CD4-positive, alpha-beta T cell treated with Interleukin-2 at 100 ng/mL for 4 hours (primary cell): ENCODE data around the gene TXLNG.

ENCODE experiments used
- DNase-seq: peaks from one replicate; pipeline ENCODE4 v3.0.0-alpha.2; 2020; ENCODE audit warnings: low spot score

TXLNG gene

GRCh38 chrX:16785247-16786138 lies 773 bp upstream of the TXLNG start:
- peak; percentile 0 for DNase-seq

DNA sequence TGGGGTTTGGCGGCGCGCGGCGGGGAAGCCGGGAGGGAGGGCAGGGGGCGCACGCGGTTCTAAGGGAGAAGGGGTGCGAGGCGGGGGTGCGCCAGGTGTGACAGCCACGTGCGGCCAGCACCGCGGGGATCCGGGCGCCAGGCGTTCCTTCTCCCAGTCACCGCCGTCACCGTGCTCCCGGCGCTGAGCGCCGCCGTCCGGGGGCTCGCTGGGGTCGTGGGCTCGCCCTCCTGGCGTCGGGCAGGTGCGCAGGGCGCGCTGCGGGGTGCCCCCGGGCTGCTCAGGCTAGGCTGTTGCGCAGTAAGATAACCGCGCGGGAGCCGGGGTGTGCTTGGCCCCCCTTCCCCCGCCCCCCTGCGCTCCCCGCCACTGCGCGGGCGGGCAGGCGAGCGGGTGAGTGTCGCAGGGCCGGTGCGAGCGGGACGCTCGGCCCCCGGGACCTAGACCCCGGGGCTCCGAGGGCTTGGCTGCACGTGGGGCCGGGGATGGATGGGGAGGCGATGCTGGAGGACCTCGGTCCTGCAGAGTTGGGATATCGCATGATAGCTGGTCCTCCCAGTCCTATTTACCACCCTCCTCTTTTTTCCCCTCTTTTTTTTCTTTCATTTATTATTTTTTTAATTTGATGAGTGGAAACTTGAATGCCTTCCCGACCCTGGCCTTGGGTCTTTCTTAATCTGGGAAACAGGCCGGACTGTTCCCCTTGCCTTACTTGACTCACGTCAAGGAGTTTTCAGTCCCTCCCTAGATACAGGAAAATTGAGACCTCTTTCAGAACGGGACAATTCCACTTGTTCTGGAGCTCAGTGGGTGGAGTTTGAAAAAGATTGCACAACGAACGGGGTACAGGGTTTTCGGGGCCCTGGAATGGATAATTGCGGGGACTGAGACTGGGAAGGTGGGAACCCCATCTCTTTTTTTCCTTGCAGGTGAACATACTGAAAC lies 797 bp downstream of the TXLNG start:
- DNase-seq = peak; percentile 14

DNA sequence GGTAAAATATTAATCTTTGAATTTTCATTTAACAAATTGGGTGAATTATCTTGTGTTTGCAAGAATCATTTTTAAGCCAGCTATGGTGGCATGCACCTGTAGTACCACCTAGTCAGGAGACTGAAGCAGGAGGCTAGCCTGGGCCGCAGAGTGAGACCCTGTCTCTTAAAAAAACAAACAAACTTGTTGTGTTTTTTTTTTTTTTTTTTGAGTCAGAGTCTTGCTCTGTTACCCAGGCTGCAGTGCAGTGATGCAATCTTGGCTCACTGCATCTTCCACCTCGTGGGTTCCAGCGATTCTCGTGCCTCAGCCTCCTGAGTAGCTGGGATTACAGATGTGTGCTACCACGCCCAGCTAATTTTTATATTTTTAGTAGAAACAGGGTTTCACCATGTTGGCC lies 2.2 kb downstream of the TXLNG start:
- no peak for DNase-seq

- DNase-seq = no peak
Measured at GRCh38 chrX:16796298-16796697, 10.0 kb downstream of the TXLNG start.

- no peak for DNase-seq
Measured at GRCh38 chrX:16797358-16797757, 11.1 kb downstream of the TXLNG start.

- DNase-seq = no peak
Measured at GRCh38 chrX:16797841-16798240, 11.6 kb downstream of the TXLNG start.

- no peak for DNase-seq
Measured at GRCh38 chrX:16804923-16805464, 18.7 kb downstream of the TXLNG start.

DNA sequence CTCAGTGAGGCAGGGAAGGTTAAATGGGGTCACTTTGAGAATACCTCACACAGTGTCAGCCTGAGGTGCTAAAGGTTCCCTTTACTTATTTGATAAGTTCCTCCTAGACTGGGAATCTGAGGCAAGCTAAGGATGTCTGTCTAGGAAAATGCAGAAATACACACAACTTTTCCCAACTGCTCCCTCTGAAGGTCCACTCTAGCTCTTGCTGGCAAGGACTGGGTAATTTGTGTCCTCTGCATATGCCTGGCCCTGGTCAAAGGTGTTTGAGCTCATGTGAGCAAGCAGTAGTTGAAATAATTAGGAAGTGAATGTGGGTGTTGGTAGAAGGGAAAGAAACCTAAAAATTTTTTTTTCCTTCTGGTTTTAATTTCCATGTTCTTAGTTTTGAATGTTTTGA lies 21.3 kb downstream of the TXLNG start:
- no peak for DNase-seq

- DNase-seq = no peak
Measured at GRCh38 chrX:16807976-16808542, 21.8 kb downstream of the TXLNG start.

DNA sequence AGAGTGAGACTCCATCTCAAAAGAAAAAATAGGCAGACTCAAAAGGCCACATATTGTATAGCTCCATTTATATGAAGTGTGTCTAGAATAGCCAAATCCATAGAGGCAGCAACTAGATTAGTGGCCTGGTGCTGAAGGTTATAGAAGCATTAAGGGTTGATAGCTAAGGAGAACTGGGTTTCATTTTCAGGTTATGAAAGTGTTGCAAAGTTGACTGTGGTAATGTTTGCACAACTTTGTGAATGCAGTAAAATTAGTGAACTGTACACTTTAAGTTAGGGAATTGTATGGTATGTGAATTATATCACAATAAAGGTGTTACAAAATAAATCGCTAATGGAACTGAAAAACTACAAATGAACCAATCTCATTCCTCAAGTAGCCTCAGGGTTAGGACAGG lies 28.3 kb downstream of the TXLNG start:
- no peak for DNase-seq

- DNase-seq = no peak
Measured at GRCh38 chrX:16819634-16820033, 33.4 kb downstream of the TXLNG start.

- DNase-seq = no peak
Measured at GRCh38 chrX:16822723-16823122, 36.5 kb downstream of the TXLNG start.

DNA sequence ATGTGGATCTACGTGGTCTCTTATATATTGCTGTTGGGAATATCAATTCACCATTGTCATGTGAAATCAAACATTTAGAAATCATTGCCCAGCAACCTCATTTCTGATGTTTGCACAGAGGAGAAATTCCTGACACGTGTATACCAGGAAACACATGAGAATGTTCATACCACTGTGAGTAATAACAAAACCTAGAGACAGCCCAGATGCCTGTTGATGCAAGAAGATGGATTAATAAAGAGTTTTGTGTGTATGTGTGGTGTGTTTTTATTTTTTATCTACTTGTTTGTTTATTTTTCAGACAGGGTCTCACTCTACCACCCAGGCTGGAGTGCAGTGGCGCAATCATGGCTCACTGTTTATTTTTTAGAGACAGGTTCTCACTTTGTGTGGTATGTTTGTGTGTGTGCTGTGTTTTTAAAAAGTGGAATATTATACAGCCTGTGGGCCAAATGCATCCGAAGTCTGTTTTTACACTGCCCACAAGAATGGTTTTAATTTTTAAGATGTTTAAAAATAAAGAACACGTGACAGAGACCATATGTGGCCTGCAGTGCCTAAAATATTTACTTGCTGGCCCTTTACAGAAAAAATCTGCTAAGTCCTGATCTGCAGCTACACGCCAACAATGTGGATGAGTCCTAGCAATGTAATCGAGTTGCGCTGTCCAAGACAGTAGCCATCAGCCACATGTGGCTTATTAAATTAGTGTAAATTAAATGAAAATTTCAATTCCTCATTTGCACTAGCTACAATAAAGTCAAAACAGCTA lies 39.2 kb downstream of the TXLNG start:
- no peak for DNase-seq

- peak; percentile 35 for DNase-seq
Measured at GRCh38 chrX:16826207-16826606, 39.9 kb downstream of the TXLNG start.

- no peak for DNase-seq
Measured at GRCh38 chrX:16827225-16827624, 41.0 kb downstream of the TXLNG start.

GRCh38 chrX:16828124-16828908 lies 42.0 kb downstream of the TXLNG start:
- no peak for DNase-seq

DNA sequence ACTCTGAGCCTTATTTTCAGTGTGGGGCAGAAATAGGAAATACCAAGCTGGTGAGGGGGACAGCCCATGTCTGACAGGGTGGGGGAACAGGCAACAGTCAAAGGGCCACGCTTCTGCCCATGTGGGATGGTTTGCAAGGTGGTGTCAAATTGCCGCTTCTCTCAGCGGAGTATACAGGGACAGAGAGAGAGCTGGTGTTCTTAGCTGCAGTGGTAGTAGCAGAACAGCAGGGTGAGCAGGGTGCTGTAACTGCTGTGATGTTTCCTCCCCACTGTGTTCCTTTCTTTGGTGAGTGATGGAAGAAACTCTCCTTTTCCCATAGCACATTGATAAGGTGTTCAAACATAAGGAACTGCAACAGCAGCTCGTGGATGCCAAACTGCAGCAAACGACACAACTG lies 46.0 kb downstream of the TXLNG start:
- no peak for DNase-seq

GRCh38 chrX:16834806-16835205 lies 48.5 kb downstream of the TXLNG start:
- no peak for DNase-seq

DNA sequence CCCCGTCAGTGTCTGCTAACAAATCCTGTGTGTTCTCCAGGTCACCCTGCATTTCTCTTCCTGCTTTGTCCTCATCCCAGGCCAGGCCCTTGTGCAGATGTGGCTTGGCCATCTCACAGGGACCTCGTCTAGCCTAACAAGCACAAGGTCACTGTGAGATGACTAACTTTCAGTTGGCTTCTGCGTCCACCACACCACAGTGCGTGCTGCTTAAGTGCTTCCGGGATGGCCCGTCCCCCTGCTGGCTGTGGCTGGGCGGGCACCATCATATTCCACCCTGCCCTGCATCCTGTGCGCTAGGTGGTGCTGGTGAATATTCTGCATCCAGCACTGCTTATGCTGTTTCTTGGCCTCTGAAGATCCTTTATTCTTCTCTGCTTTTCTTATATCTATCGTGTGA lies 50.1 kb downstream of the TXLNG start:
- no peak for DNase-seq

DNA sequence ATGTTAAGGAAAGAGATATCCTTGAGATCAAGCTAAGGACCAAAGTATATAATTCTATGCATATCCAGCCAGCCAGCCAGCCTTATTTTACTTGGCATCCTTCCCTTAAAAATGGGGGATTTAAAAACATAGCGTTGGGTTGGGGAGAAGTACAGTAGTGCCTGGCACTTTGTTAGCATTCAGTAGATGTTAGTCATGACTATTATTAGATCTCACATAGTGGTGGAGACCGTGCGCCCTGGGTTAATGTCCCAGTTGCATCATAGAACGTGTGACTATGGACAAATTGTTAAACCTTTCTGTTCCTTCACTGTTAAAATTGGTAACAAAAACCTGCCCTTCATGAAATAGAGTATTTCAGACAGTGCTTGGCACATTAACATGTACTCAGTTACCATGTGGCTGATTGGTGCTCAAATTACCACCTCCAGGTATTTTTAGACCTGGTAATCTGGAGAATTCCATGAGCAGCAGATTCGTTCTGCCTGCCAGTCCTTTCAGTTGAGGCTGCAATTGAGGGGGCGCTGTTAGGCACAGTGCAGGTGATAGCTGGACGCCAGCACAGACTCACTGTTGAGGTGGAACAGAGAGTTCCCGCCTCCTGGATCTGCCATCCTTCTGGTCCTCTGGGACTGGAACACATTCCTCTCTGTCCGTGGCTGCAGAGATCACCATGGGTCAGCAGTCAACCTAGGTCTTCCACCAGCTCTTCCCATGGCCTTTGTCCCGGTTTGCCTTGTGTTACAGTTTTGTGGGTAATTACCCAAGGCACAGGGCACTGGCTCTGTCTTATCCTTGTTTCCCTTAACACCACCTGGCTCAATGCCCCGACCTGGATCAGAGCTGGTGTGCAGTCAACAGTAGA lies 52.2 kb downstream of the TXLNG start:
- DNase-seq = no peak
